ENCODE data around the gene ZNF385B.

GRCh38 chr2:179612108-179612507 is 249.3 kb downstream of the ZNF385B start:
- no peak for TF ChIP-seq EZH2phosphoT487 (IDR thresholded peaks at IDR 0.05; ENCODE audit: low read depth)
- no peak for TF ChIP-seq CTCF (IDR thresholded peaks at IDR 0.05; ENCODE audit: low read depth, low read length)
